HUES48 (cell line): ENCODE data around the gene PPIH.

ENCODE experiments used
- H3K27ac ChIP-seq: one replicate; pipeline ENCODE4 v1.7.0; 2013; ENCODE audit warnings: low read depth, low read length, inconsistent platforms
- H3K27me3 ChIP-seq: 2 replicates; pipeline ENCODE4 v1.6.1; 2013; ENCODE audit warnings: mild to moderate bottlenecking, low read length; ENCODE audit not compliant: control insufficient read depth, insufficient read depth
- H3K36me3 ChIP-seq: 2 replicates; pipeline ENCODE4 v1.6.1; 2013; ENCODE audit warnings: low read length; ENCODE audit not compliant: control insufficient read depth, insufficient read depth
- H3K4me1 ChIP-seq: 2 replicates; pipeline ENCODE4 v1.6.1; 2013; ENCODE audit warnings: mild to moderate bottlenecking, low read length; ENCODE audit not compliant: control insufficient read depth, insufficient read depth
- H3K4me3 ChIP-seq: 2 replicates; pipeline ENCODE4 v1.5.1; 2013; ENCODE audit warnings: mild to moderate bottlenecking, low read depth, low read length
- H3K9ac ChIP-seq: 2 replicates; pipeline ENCODE4 v1.6.1; 2013; ENCODE audit warnings: mild to moderate bottlenecking, low read depth, low read length, moderate library complexity
- H3K9me3 ChIP-seq: 2 replicates; pipeline ENCODE4 v1.6.1; 2013; ENCODE audit warnings: low read length; ENCODE audit not compliant: control insufficient read depth, insufficient read depth

The PPIH gene

DNA sequence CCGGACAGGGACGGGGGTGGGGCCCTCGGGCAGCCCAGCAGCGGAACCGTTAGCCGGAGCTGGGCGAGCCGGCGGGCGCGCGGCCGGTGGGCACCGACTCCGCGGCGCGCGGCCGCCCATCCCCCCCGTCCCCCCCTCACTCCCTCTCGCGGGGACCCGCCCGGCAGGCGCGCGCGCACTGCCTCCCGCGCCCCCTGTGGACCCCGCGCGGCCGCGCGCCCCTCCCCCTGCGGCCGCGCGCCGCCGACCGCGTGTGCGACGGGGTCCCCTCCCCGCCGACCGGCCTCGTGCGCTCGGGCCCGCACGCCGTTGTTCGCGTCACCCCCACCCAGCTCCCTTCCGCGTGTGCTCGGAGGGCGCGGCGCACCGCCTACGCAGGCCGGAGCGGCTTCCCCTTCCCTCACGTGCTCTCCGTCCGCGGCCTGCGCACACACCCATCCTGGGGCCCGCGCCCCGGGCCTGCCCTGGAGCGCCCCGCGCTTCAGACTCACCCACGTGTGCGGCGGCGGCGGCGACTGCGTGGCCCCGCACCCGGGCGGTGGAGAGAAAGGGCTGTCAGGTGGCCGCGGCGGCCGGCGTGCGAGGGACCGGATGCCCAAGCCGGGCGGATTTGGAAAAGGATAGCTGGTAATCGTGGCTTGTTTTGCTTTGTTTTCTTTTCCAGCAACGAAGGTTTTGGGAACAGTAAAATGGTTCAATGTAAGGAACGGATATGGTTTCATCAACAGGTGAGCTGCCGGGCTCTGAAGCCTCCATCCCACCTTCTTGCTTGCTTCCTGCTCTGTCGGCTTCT lies 24.7 kb downstream of the PPIH start:
- no peaks in the 10 kb centered on the region for H3K27me3 ChIP-seq
- peak overlapping the region; percentile 95 for H3K9ac ChIP-seq
- H3K36me3 ChIP-seq: peaks cover 44% of the 10 kb centered on the region
- no peaks in the 10 kb centered on the region for H3K9me3 ChIP-seq
- H3K4me3 ChIP-seq: peak overlapping the region; percentile 89
- peaks cover 20% of the 10 kb centered on the region for H3K4me1 ChIP-seq
- peak overlapping the region; percentile 73 for H3K27ac ChIP-seq

DNA sequence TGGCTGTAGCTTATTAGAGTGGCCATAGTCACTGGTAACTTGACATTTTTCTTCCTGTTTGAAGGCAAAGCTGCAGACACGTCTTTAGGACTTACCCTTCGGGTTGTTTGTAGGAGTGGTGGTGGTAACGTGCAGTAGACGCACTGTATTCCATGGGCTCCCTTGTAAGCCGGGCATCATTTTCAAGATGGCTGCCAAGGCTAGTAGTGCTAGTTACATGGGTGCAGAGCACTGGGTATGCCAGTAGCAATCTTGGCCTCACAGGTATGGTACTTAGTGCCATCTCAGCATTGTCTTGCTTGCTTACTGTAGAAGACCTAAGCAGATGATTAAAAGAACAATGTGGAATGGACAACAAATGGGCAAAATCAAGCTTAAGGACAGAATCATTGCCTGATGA lies 25.9 kb downstream of the PPIH start:
- Histone ChIP-seq H3K9ac (no peak overlapping the region), H3K36me3 (peaks cover 51% of the 10 kb centered on the region), H3K4me1 (peaks cover 27% of the 10 kb centered on the region), H3K27ac (no peak overlapping the region), H3K9me3 (no peaks in the 10 kb centered on the region), H3K4me3 (peak overlapping the region; percentile 89), H3K27me3 (no peaks in the 10 kb centered on the region)

DNA sequence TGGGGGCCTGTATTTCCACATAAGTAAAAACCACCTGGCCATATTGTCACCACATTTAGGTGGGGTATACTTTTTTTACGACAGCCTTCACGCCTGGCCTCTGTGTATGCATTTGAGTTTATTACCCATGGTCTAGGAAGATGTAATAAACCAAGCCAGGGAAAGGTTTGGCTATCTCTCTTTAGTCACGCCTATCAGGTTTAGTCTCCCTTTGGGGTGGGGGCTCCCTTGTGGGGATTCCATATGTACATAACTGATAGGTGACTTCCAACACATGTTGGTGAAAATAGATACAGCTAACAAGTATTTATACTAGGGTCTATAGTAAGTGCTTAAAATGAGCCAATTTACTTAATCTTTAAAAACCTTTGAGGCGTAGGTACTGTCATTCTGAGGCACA lies 28.2 kb downstream of the PPIH start:
- Histone ChIP-seq H3K4me1 (peaks cover 32% of the 10 kb centered on the region), H3K9me3 (no peaks in the 10 kb centered on the region), H3K27ac (no peak overlapping the region), H3K27me3 (no peaks in the 10 kb centered on the region), H3K9ac (no peak overlapping the region), H3K36me3 (peaks cover 58% of the 10 kb centered on the region), H3K4me3 (peak overlapping the region; percentile 89; the same call in 1 of the 2 replicates)

DNA sequence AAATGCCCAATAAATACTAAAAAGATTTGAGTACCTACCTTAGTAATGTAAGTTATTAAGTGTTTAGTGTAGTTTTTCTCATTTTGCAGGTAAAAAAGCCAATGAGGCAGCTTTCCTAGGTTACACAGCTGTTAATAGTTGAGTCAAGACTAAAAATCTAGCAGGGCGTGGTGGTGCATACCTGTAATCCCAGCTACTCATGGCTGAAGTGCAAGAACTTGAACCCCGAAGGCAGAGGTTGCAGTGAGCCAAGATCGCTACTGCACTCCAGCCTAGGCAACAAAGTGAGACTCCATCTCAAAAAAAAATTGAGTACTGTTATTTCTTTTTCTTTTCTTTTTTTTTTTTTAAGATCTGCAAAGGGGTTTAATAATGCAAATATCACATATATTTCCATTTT lies 31.7 kb downstream of the PPIH start:
- no peak overlapping the region for H3K4me3 ChIP-seq
- H3K36me3 ChIP-seq: peaks cover 74% of the 10 kb centered on the region
- no peak overlapping the region for H3K9ac ChIP-seq
- no peaks in the 10 kb centered on the region for H3K9me3 ChIP-seq
- H3K27me3 ChIP-seq: no peaks in the 10 kb centered on the region
- H3K4me1 ChIP-seq: peaks cover 41% of the 10 kb centered on the region
- no peak overlapping the region for H3K27ac ChIP-seq

DNA sequence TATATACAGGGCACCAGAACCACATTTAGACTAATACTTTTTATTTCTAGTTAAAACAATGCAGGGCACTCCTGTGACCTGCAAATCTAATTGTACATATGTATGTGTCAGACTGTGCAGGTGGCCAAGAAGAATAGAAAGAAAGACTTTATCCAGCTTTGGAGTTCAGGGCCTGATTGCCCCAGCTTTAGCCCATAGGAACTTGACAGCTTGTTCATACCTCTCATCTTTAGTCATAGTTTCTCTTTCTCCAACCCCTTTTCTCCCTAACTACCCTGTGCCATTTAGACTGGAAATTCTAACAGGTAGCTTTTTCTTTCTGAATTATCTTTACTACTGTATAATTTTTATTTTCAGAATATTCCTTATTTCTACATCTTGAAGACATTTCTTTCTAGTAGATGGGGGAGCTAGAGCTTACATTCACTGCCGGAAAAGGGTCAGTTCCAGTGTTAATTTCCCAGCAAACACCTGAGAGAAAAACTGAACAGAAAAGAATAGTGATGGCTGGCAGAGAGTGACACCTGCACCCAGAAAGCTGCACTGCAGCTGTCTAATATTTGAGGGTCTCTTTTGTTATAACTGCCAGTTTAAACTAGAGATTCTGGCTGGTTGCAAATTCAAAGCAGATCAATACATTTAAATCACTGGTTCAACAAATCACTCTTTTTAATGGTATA lies 32.4 kb downstream of the PPIH start:
- Histone ChIP-seq H3K27me3 (no peaks in the 10 kb centered on the region), H3K4me3 (no peak overlapping the region), H3K9me3 (no peaks in the 10 kb centered on the region), H3K4me1 (peaks cover 40% of the 10 kb centered on the region), H3K27ac (no peak overlapping the region), H3K36me3 (peaks cover 74% of the 10 kb centered on the region), H3K9ac (no peak overlapping the region)

DNA sequence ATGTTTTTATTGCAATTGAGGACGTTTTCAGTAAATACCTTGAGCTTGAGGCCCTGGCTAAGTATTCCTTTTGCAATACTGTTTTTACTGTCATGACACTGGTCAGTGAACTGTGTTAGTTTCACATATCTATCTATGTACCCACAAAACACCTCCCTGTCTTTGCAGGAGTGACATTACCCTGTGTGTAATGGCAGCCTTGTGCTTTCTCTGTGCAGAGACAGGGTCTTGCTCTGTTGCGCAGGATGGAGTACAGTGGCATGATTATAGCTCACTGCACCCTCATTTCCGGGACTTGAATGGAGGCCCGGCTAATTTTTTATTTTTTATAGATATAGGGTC lies 32.9 kb downstream of the PPIH start:
- no peak overlapping the region for H3K27ac ChIP-seq
- H3K4me3 ChIP-seq: no peak overlapping the region
- H3K4me1 ChIP-seq: peaks cover 37% of the 10 kb centered on the region
- no peaks in the 10 kb centered on the region for H3K9me3 ChIP-seq
- no peaks in the 10 kb centered on the region for H3K27me3 ChIP-seq
- H3K36me3 ChIP-seq: peaks cover 74% of the 10 kb centered on the region
- H3K9ac ChIP-seq: no peak overlapping the region

DNA sequence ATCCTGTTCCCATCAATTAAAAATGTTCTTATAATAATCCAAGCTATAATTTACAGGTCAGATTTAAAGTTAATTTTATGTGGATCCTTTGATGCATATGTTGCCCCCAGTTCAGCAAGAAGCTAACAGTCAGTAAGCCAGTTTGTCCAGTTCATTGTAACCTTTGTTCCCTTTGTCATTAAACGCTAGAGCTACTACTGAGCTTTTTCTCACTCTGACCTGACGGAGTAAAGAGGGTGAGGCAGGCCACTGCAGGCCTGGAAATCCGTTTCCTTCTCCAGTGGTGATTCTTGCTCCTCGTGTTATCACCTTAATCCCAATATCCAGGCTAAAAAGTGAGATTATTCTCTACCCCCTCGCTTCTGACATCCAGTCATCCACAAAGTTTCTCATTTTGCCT lies 34.2 kb downstream of the PPIH start:
- Histone ChIP-seq H3K27me3 (no peaks in the 10 kb centered on the region), H3K9me3 (no peaks in the 10 kb centered on the region), H3K36me3 (peaks cover 76% of the 10 kb centered on the region), H3K27ac (peak overlapping the region; percentile 17), H3K9ac (peak overlapping the region; percentile 26; the same call in 1 of the 2 replicates), H3K4me1 (peaks cover 30% of the 10 kb centered on the region), H3K4me3 (no peak overlapping the region)

DNA sequence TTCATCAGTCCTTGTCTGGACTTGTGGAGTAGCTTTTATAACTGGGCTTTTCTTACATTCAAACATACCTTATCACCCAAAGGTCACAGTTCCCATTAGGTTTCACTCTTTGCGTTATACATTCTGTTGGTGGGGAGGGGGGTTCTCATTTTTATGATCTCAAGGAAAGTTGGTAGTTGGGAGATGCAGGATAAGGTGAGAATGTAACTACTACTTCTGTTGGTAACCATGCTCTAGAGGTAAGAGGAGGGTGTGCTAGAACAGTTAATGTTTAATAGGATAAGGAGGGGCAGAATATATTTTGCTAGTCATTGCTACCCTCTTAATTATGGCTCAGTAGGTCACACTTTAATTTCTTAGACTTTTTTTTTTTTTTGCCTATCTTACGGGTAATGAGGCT lies 34.7 kb downstream of the PPIH start:
- no peaks in the 10 kb centered on the region for H3K9me3 ChIP-seq
- peaks cover 30% of the 10 kb centered on the region for H3K4me1 ChIP-seq
- peak overlapping the region; percentile 17 for H3K27ac ChIP-seq
- H3K27me3 ChIP-seq: no peaks in the 10 kb centered on the region
- H3K36me3 ChIP-seq: peaks cover 76% of the 10 kb centered on the region
- H3K4me3 ChIP-seq: no peak overlapping the region
- peak overlapping the region; percentile 26; the same call in 1 of the 2 replicates for H3K9ac ChIP-seq

DNA sequence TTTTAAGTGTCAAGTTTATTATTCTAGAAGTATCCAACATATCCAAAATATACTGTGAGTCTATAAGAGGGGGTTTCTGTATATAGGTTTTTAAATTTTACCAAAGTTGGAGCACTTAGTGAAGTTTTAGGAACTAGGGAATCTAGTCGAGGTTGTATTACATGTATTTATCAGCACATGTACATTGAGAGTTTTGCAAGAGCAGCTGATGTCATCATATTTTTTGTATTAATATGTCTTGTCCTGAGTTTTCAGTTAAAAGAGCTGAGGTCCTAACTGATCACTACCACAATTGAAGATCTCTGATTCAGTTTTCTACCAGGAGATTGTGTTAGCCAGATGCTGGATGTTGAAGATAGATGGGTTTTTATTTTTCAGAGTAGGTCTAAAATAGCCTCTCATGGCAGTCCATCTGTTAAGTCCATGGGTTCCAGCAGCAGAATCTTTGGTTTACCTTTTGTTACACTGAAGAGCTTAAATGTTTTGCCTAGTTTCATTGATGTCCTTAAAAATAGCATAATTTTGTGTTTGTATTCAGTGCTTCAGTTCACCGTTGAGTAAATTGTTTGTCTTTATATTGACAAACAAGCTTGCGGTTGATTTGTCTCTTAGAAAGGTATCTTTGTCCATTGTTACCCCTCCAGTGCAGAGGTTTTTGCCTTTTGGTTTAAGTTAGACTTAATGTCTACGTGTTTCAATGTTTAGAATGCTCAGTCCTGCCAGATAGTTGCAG lies 40.0 kb downstream of the PPIH start:
- H3K27ac ChIP-seq: no peak overlapping the region
- 0 out of 2 replicates have a peak, but pooled peaks cover 2% of the 10 kb centered on the region for H3K4me1 ChIP-seq
- H3K4me3 ChIP-seq: no peak overlapping the region
- no peaks in the 10 kb centered on the region for H3K27me3 ChIP-seq
- peaks cover 100% of the 10 kb centered on the region for H3K36me3 ChIP-seq
- H3K9me3 ChIP-seq: no peaks in the 10 kb centered on the region
- no peak overlapping the region for H3K9ac ChIP-seq

DNA sequence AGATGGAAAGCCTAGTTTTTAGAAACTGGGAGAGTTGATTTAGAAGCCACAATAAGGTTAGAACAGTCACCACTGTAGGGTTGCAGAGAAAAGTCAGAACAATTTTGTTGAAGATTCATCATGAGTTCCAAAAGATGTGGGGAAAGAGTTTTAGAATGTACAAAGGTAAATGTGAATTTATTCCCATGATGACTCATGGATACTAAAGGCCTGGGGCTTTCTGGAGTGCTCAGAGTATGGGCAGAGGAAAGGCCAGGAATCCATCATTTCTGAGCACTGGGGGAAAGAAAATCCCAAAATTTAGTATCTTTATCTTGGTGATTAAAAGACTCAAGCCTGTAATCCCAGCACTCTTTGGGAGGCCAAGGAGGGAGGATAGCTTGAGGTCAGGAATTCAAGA lies 41.8 kb downstream of the PPIH start:
- H3K4me3 ChIP-seq: no peak overlapping the region
- H3K36me3 ChIP-seq: peaks cover 100% of the 10 kb centered on the region
- no peak overlapping the region for H3K9ac ChIP-seq
- no peaks in the 10 kb centered on the region for H3K27me3 ChIP-seq
- H3K9me3 ChIP-seq: no peaks in the 10 kb centered on the region
- no peaks in the 10 kb centered on the region for H3K4me1 ChIP-seq
- no peak overlapping the region for H3K27ac ChIP-seq
